IMR-90 (cell line): ENCODE results near the gene CLDN7. TPM values are rescaled to one million over a fixed set of nuclear protein-coding genes. Genes with fewer than 3 reads are reported as not detected.

Source experiments
- ATAC-seq: fragments of 200-7000 bp; cut with Tn5 transposase; 2 replicates; pipeline ENCODE4 v1.9.1; 2020; ENCODE audit warnings: low read depth, mild to moderate bottlenecking, moderate library complexity
- BruUV-seq: library from RNA; stranded (reverse); fragments of 400-500 nt; replicated peaks from 2 replicates; lab custom pipeline; 2021; lab: Mats Ljungman, UMichigan
- CTCF ChIA-PET: fragments of 300-600 bp; formaldehyde crosslinking; extraction: SDS; loops from one replicate; lab custom pipeline; 2021; ENCODE audit warnings: antibody characterized with exemption; lab: Yijun Ruan, JAX
- POLR2A ChIA-PET: fragments of 300-600 bp; sonication (Branson Sonifier 250); formaldehyde crosslinking; loops from one replicate; lab custom pipeline; 2022; ENCODE audit warnings: antibody characterized with exemption; ENCODE audit not compliant: unreplicated experiment; lab: Charles Lee
- DNase-seq: peaks from one replicate; pipeline ENCODE4 v3.0.0; 2013
- H2AFZ ChIP-seq: replicated peaks from 2 replicates; pipeline ENCODE3; 2013; ENCODE audit warnings: low read length, mild to moderate bottlenecking; ENCODE audit not compliant: poor library complexity
- H2AK5ac ChIP-seq: 2 replicates; pipeline ENCODE4 v1.6.1; 2013; ENCODE audit warnings: low read depth, low read length, inconsistent platforms
- H2AK9ac ChIP-seq: replicated peaks from 2 replicates; pipeline ENCODE3; 2013; ENCODE audit warnings: mild to moderate bottlenecking, low read depth, low read length, moderate library complexity; ENCODE audit not compliant: poor library complexity
- H2BK120ac ChIP-seq: 2 replicates; pipeline ENCODE4 v1.6.1; 2013; ENCODE audit warnings: low read depth, low read length, inconsistent platforms
- H2BK15ac ChIP-seq: 3 replicates; pipeline ENCODE4 v1.6.1; 2013; ENCODE audit warnings: low read depth, low read length, inconsistent platforms
- H2BK20ac ChIP-seq: 2 replicates; pipeline ENCODE4 v1.6.1; 2013; ENCODE audit warnings: low read depth, mild to moderate bottlenecking, inconsistent platforms, low read length, moderate library complexity
- H2BK5ac ChIP-seq: 2 replicates; pipeline ENCODE4 v1.6.1; 2013; ENCODE audit warnings: mild to moderate bottlenecking, low read depth, low read length, inconsistent platforms; ENCODE audit not compliant: poor library complexity, severe bottlenecking
- H3K14ac ChIP-seq: replicated peaks from 2 replicates; pipeline ENCODE4 v1.6.1; 2013; ENCODE audit warnings: low read depth, low read length, inconsistent platforms
- H3K18ac ChIP-seq: 2 replicates; pipeline ENCODE4 v1.6.1; 2013; ENCODE audit warnings: low read depth, low read length, control low read depth
- H3K23ac ChIP-seq: 2 replicates; pipeline ENCODE4 v1.6.1; 2013; ENCODE audit warnings: low read depth, low read length, inconsistent platforms
- H3K27ac ChIP-seq: 2 replicates; pipeline ENCODE4 v1.5.1; 2013; ENCODE audit warnings: mild to moderate bottlenecking, control low read depth, low read length; ENCODE audit not compliant: insufficient read depth
- H3K27me3 ChIP-seq: 2 replicates; pipeline ENCODE4 v1.6.1; 2013; ENCODE audit warnings: low read length; ENCODE audit not compliant: control insufficient read depth, insufficient read depth
- H3K36me3 ChIP-seq: 2 replicates; pipeline ENCODE4 v1.6.1; 2013; ENCODE audit warnings: low read length, mixed read lengths; ENCODE audit not compliant: control insufficient read depth, insufficient read depth
- H3K4ac ChIP-seq: 2 replicates; pipeline ENCODE4 v1.6.1; 2013; ENCODE audit warnings: low read depth, low read length, inconsistent platforms
- H3K4me1 ChIP-seq: 2 replicates; pipeline ENCODE4 v1.6.1; 2013; ENCODE audit warnings: low read length, mixed read lengths; ENCODE audit not compliant: control insufficient read depth, insufficient read depth
- H3K4me2 ChIP-seq: 2 replicates; pipeline ENCODE4 v1.6.1; 2013; ENCODE audit warnings: low read depth, mild to moderate bottlenecking, control low read depth, low read length, moderate library complexity
- H3K4me3 ChIP-seq: 2 replicates; pipeline ENCODE4 v1.5.1; 2013; ENCODE audit warnings: low read depth, mild to moderate bottlenecking, control low read depth, low read length, moderate library complexity; ENCODE audit not compliant: insufficient read depth
- H3K56ac ChIP-seq: 2 replicates; pipeline ENCODE4 v1.6.1; 2013; ENCODE audit warnings: low read length, inconsistent platforms; ENCODE audit not compliant: insufficient read depth; ENCODE audit errors: extremely low read depth
- H3K79me1 ChIP-seq, 2 experiments: 2 replicates each; pipeline ENCODE4 v1.6.1; 2013; ENCODE audit warnings: low read length in 2 of 2, inconsistent platforms in 1 of 2, low read depth in 1 of 2
- H3K9ac ChIP-seq: 2 replicates; pipeline ENCODE4 v1.6.1; 2013; ENCODE audit warnings: low read depth, low read length, control low read depth
- H3K9me1 ChIP-seq: 2 replicates; pipeline ENCODE4 v1.6.1; 2013; ENCODE audit warnings: low read length, inconsistent platforms; ENCODE audit not compliant: insufficient read depth
- H3K9me3 ChIP-seq: 2 replicates; pipeline ENCODE4 v1.6.1; 2013; ENCODE audit warnings: low read length; ENCODE audit not compliant: control insufficient read depth, insufficient read depth
- H4K20me1 ChIP-seq: 2 replicates; pipeline ENCODE4 v1.6.1; 2013; ENCODE audit warnings: low read length, inconsistent platforms; ENCODE audit not compliant: insufficient read depth
- H4K5ac ChIP-seq: 2 replicates; pipeline ENCODE4 v1.6.1; 2013; ENCODE audit warnings: mild to moderate bottlenecking, low read depth, low read length, control low read depth
- H4K8ac ChIP-seq, 2 experiments: 2 replicates each; pipeline ENCODE4 v1.6.1; 2013; ENCODE audit warnings: low read depth in 2 of 2, low read length in 2 of 2, control low read depth in 1 of 2, inconsistent platforms in 1 of 2
- H4K91ac ChIP-seq: 2 replicates; pipeline ENCODE4 v1.6.1; 2013; ENCODE audit warnings: low read depth, low read length, inconsistent platforms; ENCODE audit not compliant: insufficient read depth
- BHLHE40 ChIP-seq: fragments of 150-350 bp; IDR thresholded peaks from 2 replicates; pipeline ENCODE4 v1.6.1; 2016; ENCODE audit warnings: mild to moderate bottlenecking, low read depth, low read length
- CEBPB ChIP-seq: IDR thresholded peaks from 2 replicates; pipeline ENCODE4 v1.6.1; 2012; ENCODE audit warnings: low read depth, low read length, improper control_type of control experiment
- CHD1 ChIP-seq: IDR thresholded peaks from 2 replicates; pipeline ENCODE4 v1.6.1; 2012; ENCODE audit warnings: low read depth, low read length, improper control_type of control experiment
- CTCF ChIP-seq: conservative IDR thresholded peaks from 2 replicates; pipeline ENCODE4 v1.5.1; 2012; ENCODE audit warnings: mild to moderate bottlenecking, low read depth, low read length, improper control_type of control experiment
- FOS ChIP-seq: fragments of 150-350 bp; IDR thresholded peaks from 2 replicates; pipeline ENCODE4 v1.6.1; 2016; ENCODE audit warnings: low read depth, low read length
- MAFK ChIP-seq: IDR thresholded peaks from 2 replicates; pipeline ENCODE4 v1.6.1; 2012; ENCODE audit warnings: low read depth, low read length, improper control_type of control experiment
- MAZ ChIP-seq: IDR thresholded peaks from 2 replicates; pipeline ENCODE4 v1.6.1; 2012; ENCODE audit warnings: low read depth, mild to moderate bottlenecking, low read length, improper control_type of control experiment, moderate library complexity, borderline replicate concordance
- MXI1 ChIP-seq: IDR thresholded peaks from 2 replicates; pipeline ENCODE4 v1.6.1; 2012; ENCODE audit warnings: low read depth, mild to moderate bottlenecking, low read length, moderate library complexity, borderline replicate concordance
- NFE2L2 ChIP-seq: fragments of 150-350 bp; IDR thresholded peaks from 2 replicates; pipeline ENCODE4 v1.6.1; 2016; ENCODE audit warnings: low read depth, mild to moderate bottlenecking, low read length
- POLR2A ChIP-seq: IDR thresholded peaks from 2 replicates; pipeline ENCODE4 v1.6.1; 2012; ENCODE audit warnings: mild to moderate bottlenecking, low read depth, low read length
- RAD21 ChIP-seq: IDR thresholded peaks from 2 replicates; pipeline ENCODE4 v1.6.1; 2012; ENCODE audit warnings: low read length, improper control_type of control experiment
- RCOR1 ChIP-seq: IDR thresholded peaks from 2 replicates; pipeline ENCODE4 v1.6.1; 2012; ENCODE audit warnings: mild to moderate bottlenecking, low read length, improper control_type of control experiment; ENCODE audit not compliant: insufficient replicate concordance
- RFX5 ChIP-seq: IDR thresholded peaks from 2 replicates; pipeline ENCODE4 v1.8.0; 2012; ENCODE audit warnings: low read depth, mild to moderate bottlenecking, low read length, moderate library complexity
- SMC3 ChIP-seq: fragments of 150-350 bp; IDR thresholded peaks from 2 replicates; pipeline ENCODE4 v1.6.1; 2016; ENCODE audit warnings: low read depth, mild to moderate bottlenecking, antibody characterized with exemption, low read length, moderate library complexity
- USF2 ChIP-seq: fragments of 150-350 bp; IDR thresholded peaks from 2 replicates; pipeline ENCODE4 v1.6.1; 2017; ENCODE audit warnings: mild to moderate bottlenecking, antibody characterized with exemption, low read length, low read depth
- WGBS, 2 experiments: methylation state at CpG; one replicate each; pipeline versions ENCODE4 v1.1.5 to v1.1.7; 2013; ENCODE audit warnings: missing lambda C conversion rate in 2 of 2; ENCODE audit not compliant: insufficient read length in 1 of 2; ENCODE audit errors: extremely low coverage in 2 of 2; 5-methylcytosine and 5-hydroxymethylcytosine counted together
- dilution Hi-C: fragments of 300-500 bp; cut with HindIII; formaldehyde crosslinking; loops from one replicate; pipeline ENCODE4 v1.14.3; 2018; ENCODE audit warnings: low sequenced_read_pairs; ENCODE audit not compliant: unreplicated experiment
- in situ Hi-C: fragments of 300-500 bp; cut with MboI; formaldehyde crosslinking; loops from 3 replicates; pipeline ENCODE4 v1.14.3; 2019; ENCODE audit warnings: low sequenced_read_pairs, inconsistent platforms, mixed read lengths
- intact Hi-C: fragments of 100-400 bp; cut with micrococcal nuclease; formaldehyde crosslinking; loops from 2 replicates; pipeline ENCODE4 v1.10.0; 2022
- polyA plus RNA-seq, 3 experiments: library from polyadenylated mRNA; depleted of rRNA; stranded (reverse); fragments of >200 nt; gene quantifications; 2 replicates each; pipeline ENCODE4 v1.2.3, GENCODE V29; 2012; ENCODE audit warnings: low replicate concordance in 1 of 3
- total RNA-seq: library from RNA; depleted of rRNA; stranded (reverse); fragments of >200 nt; gene quantifications from 2 replicates; pipeline ENCODE4 v1.2.3, GENCODE V29; 2012
- TF ChIP-seq, protein P1 (sequence below): fragments of 150-350 bp; IDR thresholded peaks from 2 replicates; pipeline ENCODE4 v1.6.1; 2016; ENCODE audit warnings: low read depth, mild to moderate bottlenecking, low read length, moderate library complexity, borderline replicate concordance

CLDN7 gene
- total and polyA plus RNA-seq, 2 of the 4 experiments (the other 2 are of a cell fraction), result 1.4 TPM

GRCh38 chr17:7237266-7237760, 25.0 kb downstream of the CLDN7 start:
- H3K4me2 ChIP-seq, result peak overlapping the region; percentile 87
- H3K23ac ChIP-seq, result peak overlapping the region; percentile 68; the same call in 1 of the 2 replicates
- H3K56ac ChIP-seq, result no peak overlapping the region; the same call in 1 of the 2 replicates
- H3K9me3 ChIP-seq, result no peaks in the 10 kb centered on the region
- peak overlapping the region; percentile 94 for H2AK9ac ChIP-seq
- ChIA-PET POLR2A (no interaction called here), CTCF (no interaction called here)
- peaks cover 19 to 73% of the 10 kb centered on the region in 2 experiments for H3K79me1 ChIP-seq
- no CpG with 5 or more reads among the region's 6 CpGs for WGBS, 2 experiments
- no peak overlapping the region for H3K18ac ChIP-seq
- peak overlapping the region; percentile 67 for H3K14ac ChIP-seq
- H4K5ac ChIP-seq, result peak overlapping the region; percentile 1; the same call in 1 of the 2 replicates
- no peak overlapping the region for H2BK15ac ChIP-seq
- peak overlapping the region; percentile 86 for H2AK5ac ChIP-seq
- H2BK120ac ChIP-seq, result peak overlapping the region; percentile 16; the same call in 1 of the 2 replicates
- ATAC-seq, result no peak
- H2AFZ ChIP-seq, result peak overlapping the region; percentile 47
- DNase-seq, result no peak
- BruUV-seq, result no TSS peak
- peak overlapping the region; percentile 74 for H2BK5ac ChIP-seq
- peak overlapping the region; percentile 34 to 38; a peak in 2 of 4 replicates for H4K8ac ChIP-seq
- intact Hi-C loops (loop anchor here (5.0 kb wide), 1 partner anchor 60 kb away; no protein-coding TSS in a partner anchor), dilution Hi-C loops (no loop called here), in situ Hi-C loops (loop anchor here (25.0 kb wide), 1 partner anchor 925 kb away; the partner anchor contains the start of genes PER1 and VAMP2)
- no peaks in the 10 kb centered on the region for H3K27me3 ChIP-seq
- peak overlapping the region; percentile 74 for H3K4ac ChIP-seq
- peaks cover 11% of the 10 kb centered on the region for H3K4me1 ChIP-seq
- peak overlapping the region; percentile 74 for H3K27ac ChIP-seq
- peaks cover 36% of the 10 kb centered on the region for H3K36me3 ChIP-seq
- peak overlapping the region; percentile 98 for H3K4me3 ChIP-seq
- H4K20me1 ChIP-seq, result peaks cover 39% of the 10 kb centered on the region
- H3K9ac ChIP-seq, result peak overlapping the region; percentile 83
- H3K9me1 ChIP-seq, result peaks cover 3% of the 10 kb centered on the region; the same call in 1 of the 2 replicates
- TF ChIP-seq SMC3 (no peak), BHLHE40 (no peak), RAD21 (no peak), MAFK (no peak), CEBPB (no peak), MAZ (no peak), RCOR1 (no peak), USF2 (no peak), CHD1 (no peak), FOS (no peak), POLR2A (no peak), MXI1 (no peak), NFE2L2 (no peak), CTCF (no peak), RFX5 (no peak)
- TF ChIP-seq, protein P1, sequence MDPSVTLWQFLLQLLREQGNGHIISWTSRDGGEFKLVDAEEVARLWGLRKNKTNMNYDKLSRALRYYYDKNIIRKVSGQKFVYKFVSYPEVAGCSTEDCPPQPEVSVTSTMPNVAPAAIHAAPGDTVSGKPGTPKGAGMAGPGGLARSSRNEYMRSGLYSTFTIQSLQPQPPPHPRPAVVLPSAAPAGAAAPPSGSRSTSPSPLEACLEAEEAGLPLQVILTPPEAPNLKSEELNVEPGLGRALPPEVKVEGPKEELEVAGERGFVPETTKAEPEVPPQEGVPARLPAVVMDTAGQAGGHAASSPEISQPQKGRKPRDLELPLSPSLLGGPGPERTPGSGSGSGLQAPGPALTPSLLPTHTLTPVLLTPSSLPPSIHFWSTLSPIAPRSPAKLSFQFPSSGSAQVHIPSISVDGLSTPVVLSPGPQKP, result no peak
- peak overlapping the region; percentile 75 for H4K91ac ChIP-seq
- no peak overlapping the region for H2BK20ac ChIP-seq
